K562 (cell line): ENCODE measurements around the gene KRTAP1-3. TPM values are rescaled to one million over a fixed set of nuclear protein-coding genes. Genes with fewer than 3 reads are reported as not detected.

Source experiments
- ATAC-seq: fragments of 200-7000 bp; cut with Tn5 transposase; 3 replicates; pipeline ENCODE4 v1.9.1; 2020; ENCODE audit warnings: moderate library complexity
- BruUV-seq: library from RNA; stranded (reverse); fragments of 400-500 nt; replicated peaks from 2 replicates; lab custom pipeline; 2021; lab: Mats Ljungman, UMichigan
- CTCF ChIA-PET: fragments of 300-600 bp; formaldehyde crosslinking; extraction: SDS; loops from one replicate; lab custom pipeline; 2021; ENCODE audit warnings: low intra/inter-chr PET ratio; lab: Yijun Ruan, JAX
- POLR2A ChIA-PET: fragments of 300-600, 350-650 bp; sonication (Branson Sonifier 250); formaldehyde crosslinking; extraction: SDS; loops from one replicate; lab custom pipeline; 2021; ENCODE audit warnings: antibody characterized with exemption, inconsistent platforms; lab: Yijun Ruan, JAX
- DNase-seq, 4 experiments: peaks; one replicate each; pipeline versions ENCODE4 v3.0.0 to v3.0.0-alpha.2; 2011 to 2018; ENCODE audit warnings: low spot score in 3 of 4, mixed read lengths in 3 of 4; ENCODE audit errors: extremely low read depth in 1 of 4
- FAIRE-seq: peaks from 2 replicates; lab custom pipeline; 2011; peaks lifted over from hg19 to GRCh38; lab: Jason Lieb, UNC
- H2AFZ ChIP-seq: 2 replicates; pipeline ENCODE4 v1.6.0; 2011; ENCODE audit warnings: low read depth, low read length, control low read depth, inconsistent platforms
- H3K27ac ChIP-seq: fragments of 200-600 bp; 3 replicates; pipeline ENCODE4 v1.8.0; 2011; ENCODE audit warnings: low read depth, mild to moderate bottlenecking, control low read depth, inconsistent platforms, low read length, moderate library complexity, mixed read lengths; ENCODE audit errors: extremely low read depth
- H3K27me3 ChIP-seq, 2 experiments: fragments of 300-600 bp in 1 of 2; 2 replicates in 1 of 2; 3 replicates in 1 of 2; pipeline versions ENCODE4 v1.6.0 to v1.8.0; 2011; ENCODE audit warnings: inconsistent platforms in 2 of 2, low read length in 2 of 2, mild to moderate bottlenecking in 1 of 2, mixed read lengths in 1 of 2, moderate library complexity in 1 of 2; ENCODE audit not compliant: control insufficient read depth in 2 of 2, insufficient read depth in 2 of 2
- H3K36me3 ChIP-seq: fragments of 300-600 bp; 3 replicates; pipeline ENCODE4 v1.8.0; 2011; ENCODE audit warnings: mild to moderate bottlenecking, low read length, inconsistent platforms; ENCODE audit not compliant: control insufficient read depth, insufficient read depth
- H3K4me1 ChIP-seq, 2 experiments: fragments of 200-600 bp in 1 of 2; replicated peaks in 1 of 2; 2 replicates in 1 of 2; 3 replicates in 1 of 2; pipeline versions ENCODE4 v1.5.1 to v1.8.0; 2011; ENCODE audit warnings: inconsistent platforms in 2 of 2, low read length in 2 of 2, mild to moderate bottlenecking in 1 of 2, mixed read lengths in 1 of 2, moderate library complexity in 1 of 2; ENCODE audit not compliant: control insufficient read depth in 2 of 2, insufficient read depth in 2 of 2
- H3K4me2 ChIP-seq: 2 replicates; pipeline ENCODE4 v1.6.1; 2011; ENCODE audit warnings: low read length, control low read depth, inconsistent platforms, mixed read lengths; ENCODE audit not compliant: insufficient read depth
- H3K4me3 ChIP-seq: fragments of 200-600 bp; sonication (generic), shearing (Covaris generic); 2 replicates; pipeline ENCODE4 v1.5.1; 2016; ENCODE audit warnings: control low read depth, inconsistent platforms
- H3K79me2 ChIP-seq: fragments of 200-600 bp; 3 replicates; pipeline ENCODE4 v1.8.0; 2011; ENCODE audit warnings: low read length, inconsistent platforms; ENCODE audit not compliant: control insufficient read depth, insufficient read depth
- H3K9ac ChIP-seq, 2 experiments: 2 replicates each; pipeline versions ENCODE4 v1.6.0 to v1.6.1; 2011; ENCODE audit warnings: low read depth in 2 of 2, low read length in 2 of 2, control low read depth in 1 of 2, inconsistent platforms in 1 of 2, mild to moderate bottlenecking in 1 of 2, mixed read lengths in 1 of 2; ENCODE audit not compliant: insufficient read depth in 1 of 2
- H3K9me1 ChIP-seq: one replicate; pipeline ENCODE4 v1.6.0; 2011; ENCODE audit warnings: inconsistent platforms, mild to moderate bottlenecking, low read length, moderate library complexity; ENCODE audit not compliant: control insufficient read depth, insufficient read depth
- H3K9me3 ChIP-seq: replicated peaks from 2 replicates; pipeline ENCODE4 v1.5.1; 2011; ENCODE audit warnings: low read depth, low read length, inconsistent platforms; ENCODE audit not compliant: control insufficient read depth, insufficient read depth
- H4K20me1 ChIP-seq: replicated peaks from 2 replicates; pipeline ENCODE4 v1.6.1; 2011; ENCODE audit warnings: low read length, inconsistent platforms, mixed read lengths; ENCODE audit not compliant: control insufficient read depth, insufficient read depth
- ATF1 ChIP-seq, 2 experiments: fragments of 450-650 bp in 1 of 2; IDR thresholded peaks; 2 replicates each; pipeline ENCODE4 v1.6.1; 2016; ENCODE audit warnings: missing compliant biosample characterization in 1 of 2, missing genetic modification characterization in 1 of 2
- CBFA2T2 ChIP-seq: fragments of 450-650 bp; conservative IDR thresholded peaks from 2 replicates; pipeline ENCODE4 v1.6.1; 2017; ENCODE audit warnings: mild to moderate bottlenecking
- CBX1 ChIP-seq: sonication (generic); IDR thresholded peaks from 2 replicates; pipeline ENCODE4 v1.6.1; 2016; ENCODE audit warnings: antibody characterized with exemption, low read depth, mild to moderate bottlenecking
- HDAC3 ChIP-seq: fragments of 450-650 bp; IDR thresholded peaks from 2 replicates; pipeline ENCODE4 v1.6.1; 2018; ENCODE audit warnings: borderline replicate concordance, mild to moderate bottlenecking, moderate library complexity; ENCODE audit not compliant: partially characterized antibody
- NR2C1 ChIP-seq, 2 experiments: fragments of 450-650 bp; IDR thresholded peaks; 2 replicates each; pipeline ENCODE4 v1.6.1; 2017; ENCODE audit warnings: mild to moderate bottlenecking in 2 of 2, antibody characterized with exemption in 1 of 2, inconsistent platforms in 1 of 2, missing compliant biosample characterization in 1 of 2, missing genetic modification characterization in 1 of 2
- SMC3 ChIP-seq: conservative IDR thresholded peaks from 2 replicates; pipeline ENCODE4 v1.6.1; 2011; ENCODE audit warnings: low read depth, low read length, improper control_type of control experiment; ENCODE audit not compliant: insufficient read depth
- ZBTB33 ChIP-seq: sonication (generic); formaldehyde crosslinking; IDR thresholded peaks from 2 replicates; pipeline ENCODE4 v1.8.1; 2023; ENCODE audit warnings: mild to moderate bottlenecking, missing genetic modification reagents
- ZBTB40 ChIP-seq, 2 experiments: fragments of 450-650 bp in 1 of 2; sonication (generic) in 1 of 2; formaldehyde crosslinking in 1 of 2; IDR thresholded peaks; 2 replicates each; pipeline versions ENCODE4 v1.7.1 to v1.9.0; 2016 to 2022; ENCODE audit warnings: inconsistent platforms in 1 of 2, mild to moderate bottlenecking in 1 of 2, missing genetic modification reagents in 1 of 2
- WGBS: fragments of 100-300 bp; shearing (Covaris generic); methylation state at CpG from one replicate; pipeline ENCODE4 v1.1.6; 2016; ENCODE audit warnings: low coverage, mixed read lengths; ENCODE audit not compliant: insufficient coverage; ENCODE audit errors: missing lambda C conversion rate; 5-methylcytosine and 5-hydroxymethylcytosine counted together
- in situ Hi-C: fragments of 300-500 bp; cut with MboI; formaldehyde crosslinking; loops from 4 replicates; pipeline ENCODE4 v1.15.0; 2018; ENCODE audit warnings: inconsistent platforms, mixed read lengths
- intact Hi-C: fragments of 100-400 bp; cut with micrococcal nuclease; formaldehyde crosslinking; loops from 2 replicates; pipeline ENCODE4 v1.14.2; 2022
- polyA plus RNA-seq, 8 experiments: library from polyadenylated mRNA; depleted of rRNA in 4 of 8; stranded (reverse) in 5 of 8; unstranded in 3 of 8; fragments of >200 nt; fragmentation: Nextera tagmentation in 2 of 8; fragmentation: Illumina TruSeq in 1 of 8; extraction: Ambion mirVana in 2 of 8; extraction: Trizol in 1 of 8; gene quantifications; 2 replicates each; pipeline versions ENCODE4 v1.2.1 to v1.2.3, GENCODE V29; 2011 to 2014; ENCODE audit warnings: inconsistent platforms in 1 of 8, missing spikeins in 1 of 8
- total RNA-seq, 7 experiments: library from RNA; depleted of rRNA in 6 of 7; stranded (reverse); fragments of >200 nt in 6 of 7; fragmentation: Illumina TruSeq in 2 of 7; extraction: Trizol in 2 of 7; gene quantifications; 2 replicates each; pipeline versions ENCODE4 v1.2.1 to v1.2.3, GENCODE V29; 2011 to 2021; ENCODE audit warnings: low replicate concordance in 1 of 7

KRTAP1-3 gene
- total and polyA plus RNA-seq, 9 of the 15 experiments (the other 6 are each of a cell fraction or from before 2014, with no cell fraction given): not detected

- in situ Hi-C loops (no loop called here), intact Hi-C loops (no loop called here)
- ATAC-seq (no peak), FAIRE-seq (no peak), DNase-seq (no peak)
- no peak overlapping the region for H2AFZ ChIP-seq
- H3K9ac ChIP-seq: no peak overlapping the region
- 17% methylated on average over 3 of the region's 3 CpGs for whole genome bisulfite sequencing
- H3K4me3 ChIP-seq: no peak overlapping the region
- no peaks in the 10 kb centered on the region for H3K79me2 ChIP-seq
- H3K27me3 ChIP-seq: 0 out of 5 replicates have a peak, but pooled peaks cover 0 to 3% of the 10 kb centered on the region in 2 experiments
- H3K4me1 ChIP-seq: no peaks in the 10 kb centered on the region
- H3K27ac ChIP-seq: no peak overlapping the region
- H3K4me2 ChIP-seq: no peak overlapping the region
- no peaks in the 10 kb centered on the region for H3K9me3 ChIP-seq
- H4K20me1 ChIP-seq: no peaks in the 10 kb centered on the region
- no peaks in the 10 kb centered on the region for H3K36me3 ChIP-seq
- CTCF ChIA-PET: no interaction called here
- BruUV-seq: no TSS peak
- POLR2A ChIA-PET: interaction anchor here (1.0 kb wide), 1 partner anchor 9 kb away, joined by 3 read pairs; no protein-coding TSS in a partner anchor
- no peaks in the 10 kb centered on the region for H3K9me1 ChIP-seq
- no peak for TF ChIP-seq HDAC3
- TF ChIP-seq NR2C1 (IDR thresholded peaks at IDR 0.05): no peak
- TF ChIP-seq NR2C1 (tag; IDR thresholded peaks at IDR 0.05): no peak
- no peak for TF ChIP-seq ZBTB33 (CRISPR knock-in tag)
- no peak for TF ChIP-seq ATF1 (CRISPR knock-in tag; IDR thresholded peaks at IDR 0.05)
- no peak for TF ChIP-seq ATF1 (tag; IDR thresholded peaks at IDR 0.05)
- no peak for TF ChIP-seq SMC3
- TF ChIP-seq CBFA2T2: no peak
- TF ChIP-seq ZBTB40 (IDR thresholded peaks at IDR 0.05): no peak
- no peak for TF ChIP-seq ZBTB40 (CRISPR knock-in tag; IDR thresholded peaks at IDR 0.05)
- no peak for TF ChIP-seq CBX1
These were observed 15.3 kb downstream of the KRTAP1-3 start for GRCh38 chr17:41019415-41019814.
